IMR-90 (cell line): ENCODE results near the gene MBOAT1. TPM values are rescaled to one million over a fixed set of nuclear protein-coding genes. Genes with fewer than 3 reads are reported as not detected.

Experiments
- ATAC-seq: fragments of 200-7000 bp; cut with Tn5 transposase; 2 replicates; pipeline ENCODE4 v1.9.1; 2020; ENCODE audit warnings: low read depth, mild to moderate bottlenecking, moderate library complexity
- BruUV-seq: library from RNA; stranded (reverse); fragments of 400-500 nt; replicated peaks from 2 replicates; lab custom pipeline; 2021; lab: Mats Ljungman, UMichigan
- CTCF ChIA-PET: fragments of 300-600 bp; formaldehyde crosslinking; extraction: SDS; loops from one replicate; lab custom pipeline; 2021; ENCODE audit warnings: antibody characterized with exemption; lab: Yijun Ruan, JAX
- POLR2A ChIA-PET: fragments of 300-600 bp; sonication (Branson Sonifier 250); formaldehyde crosslinking; loops from one replicate; lab custom pipeline; 2022; ENCODE audit warnings: antibody characterized with exemption; ENCODE audit not compliant: unreplicated experiment; lab: Charles Lee
- DNase-seq: peaks from one replicate; pipeline ENCODE4 v3.0.0; 2013
- H2AFZ ChIP-seq: replicated peaks from 2 replicates; pipeline ENCODE3; 2013; ENCODE audit warnings: low read length, mild to moderate bottlenecking; ENCODE audit not compliant: poor library complexity
- H2AK5ac ChIP-seq: 2 replicates; pipeline ENCODE4 v1.6.1; 2013; ENCODE audit warnings: low read depth, low read length, inconsistent platforms
- H2AK9ac ChIP-seq: replicated peaks from 2 replicates; pipeline ENCODE3; 2013; ENCODE audit warnings: mild to moderate bottlenecking, low read depth, low read length, moderate library complexity; ENCODE audit not compliant: poor library complexity
- H2BK120ac ChIP-seq: 2 replicates; pipeline ENCODE4 v1.6.1; 2013; ENCODE audit warnings: low read depth, low read length, inconsistent platforms
- H2BK15ac ChIP-seq: 3 replicates; pipeline ENCODE4 v1.6.1; 2013; ENCODE audit warnings: low read depth, low read length, inconsistent platforms
- H2BK20ac ChIP-seq: 2 replicates; pipeline ENCODE4 v1.6.1; 2013; ENCODE audit warnings: low read depth, mild to moderate bottlenecking, inconsistent platforms, low read length, moderate library complexity
- H2BK5ac ChIP-seq: 2 replicates; pipeline ENCODE4 v1.6.1; 2013; ENCODE audit warnings: mild to moderate bottlenecking, low read depth, low read length, inconsistent platforms; ENCODE audit not compliant: poor library complexity, severe bottlenecking
- H3K14ac ChIP-seq: replicated peaks from 2 replicates; pipeline ENCODE4 v1.6.1; 2013; ENCODE audit warnings: low read depth, low read length, inconsistent platforms
- H3K18ac ChIP-seq: 2 replicates; pipeline ENCODE4 v1.6.1; 2013; ENCODE audit warnings: low read depth, low read length, control low read depth
- H3K23ac ChIP-seq: 2 replicates; pipeline ENCODE4 v1.6.1; 2013; ENCODE audit warnings: low read depth, low read length, inconsistent platforms
- H3K27ac ChIP-seq: 2 replicates; pipeline ENCODE4 v1.5.1; 2013; ENCODE audit warnings: mild to moderate bottlenecking, control low read depth, low read length; ENCODE audit not compliant: insufficient read depth
- H3K27me3 ChIP-seq: 2 replicates; pipeline ENCODE4 v1.6.1; 2013; ENCODE audit warnings: low read length; ENCODE audit not compliant: control insufficient read depth, insufficient read depth
- H3K36me3 ChIP-seq: 2 replicates; pipeline ENCODE4 v1.6.1; 2013; ENCODE audit warnings: low read length, mixed read lengths; ENCODE audit not compliant: control insufficient read depth, insufficient read depth
- H3K4ac ChIP-seq: 2 replicates; pipeline ENCODE4 v1.6.1; 2013; ENCODE audit warnings: low read depth, low read length, inconsistent platforms
- H3K4me1 ChIP-seq: 2 replicates; pipeline ENCODE4 v1.6.1; 2013; ENCODE audit warnings: low read length, mixed read lengths; ENCODE audit not compliant: control insufficient read depth, insufficient read depth
- H3K4me2 ChIP-seq: 2 replicates; pipeline ENCODE4 v1.6.1; 2013; ENCODE audit warnings: low read depth, mild to moderate bottlenecking, control low read depth, low read length, moderate library complexity
- H3K4me3 ChIP-seq: 2 replicates; pipeline ENCODE4 v1.5.1; 2013; ENCODE audit warnings: low read depth, mild to moderate bottlenecking, control low read depth, low read length, moderate library complexity; ENCODE audit not compliant: insufficient read depth
- H3K56ac ChIP-seq: 2 replicates; pipeline ENCODE4 v1.6.1; 2013; ENCODE audit warnings: low read length, inconsistent platforms; ENCODE audit not compliant: insufficient read depth; ENCODE audit errors: extremely low read depth
- H3K79me1 ChIP-seq, 2 experiments: 2 replicates each; pipeline ENCODE4 v1.6.1; 2013; ENCODE audit warnings: low read length in 2 of 2, inconsistent platforms in 1 of 2, low read depth in 1 of 2
- H3K9ac ChIP-seq: 2 replicates; pipeline ENCODE4 v1.6.1; 2013; ENCODE audit warnings: low read depth, low read length, control low read depth
- H3K9me1 ChIP-seq: 2 replicates; pipeline ENCODE4 v1.6.1; 2013; ENCODE audit warnings: low read length, inconsistent platforms; ENCODE audit not compliant: insufficient read depth
- H3K9me3 ChIP-seq: 2 replicates; pipeline ENCODE4 v1.6.1; 2013; ENCODE audit warnings: low read length; ENCODE audit not compliant: control insufficient read depth, insufficient read depth
- H4K20me1 ChIP-seq: 2 replicates; pipeline ENCODE4 v1.6.1; 2013; ENCODE audit warnings: low read length, inconsistent platforms; ENCODE audit not compliant: insufficient read depth
- H4K5ac ChIP-seq: 2 replicates; pipeline ENCODE4 v1.6.1; 2013; ENCODE audit warnings: mild to moderate bottlenecking, low read depth, low read length, control low read depth
- H4K8ac ChIP-seq, 2 experiments: 2 replicates each; pipeline ENCODE4 v1.6.1; 2013; ENCODE audit warnings: low read depth in 2 of 2, low read length in 2 of 2, control low read depth in 1 of 2, inconsistent platforms in 1 of 2
- H4K91ac ChIP-seq: 2 replicates; pipeline ENCODE4 v1.6.1; 2013; ENCODE audit warnings: low read depth, low read length, inconsistent platforms; ENCODE audit not compliant: insufficient read depth
- MAZ ChIP-seq: IDR thresholded peaks from 2 replicates; pipeline ENCODE4 v1.6.1; 2012; ENCODE audit warnings: low read depth, mild to moderate bottlenecking, low read length, improper control_type of control experiment, moderate library complexity, borderline replicate concordance
- MXI1 ChIP-seq: IDR thresholded peaks from 2 replicates; pipeline ENCODE4 v1.6.1; 2012; ENCODE audit warnings: low read depth, mild to moderate bottlenecking, low read length, moderate library complexity, borderline replicate concordance
- NFE2L2 ChIP-seq: fragments of 150-350 bp; IDR thresholded peaks from 2 replicates; pipeline ENCODE4 v1.6.1; 2016; ENCODE audit warnings: low read depth, mild to moderate bottlenecking, low read length
- WGBS, 2 experiments: methylation state at CpG; one replicate each; pipeline versions ENCODE4 v1.1.5 to v1.1.7; 2013; ENCODE audit warnings: missing lambda C conversion rate in 2 of 2; ENCODE audit not compliant: insufficient read length in 1 of 2; ENCODE audit errors: extremely low coverage in 2 of 2; 5-methylcytosine and 5-hydroxymethylcytosine counted together
- dilution Hi-C: fragments of 300-500 bp; cut with HindIII; formaldehyde crosslinking; loops from one replicate; pipeline ENCODE4 v1.14.3; 2018; ENCODE audit warnings: low sequenced_read_pairs; ENCODE audit not compliant: unreplicated experiment
- in situ Hi-C: fragments of 300-500 bp; cut with MboI; formaldehyde crosslinking; loops from 3 replicates; pipeline ENCODE4 v1.14.3; 2019; ENCODE audit warnings: low sequenced_read_pairs, inconsistent platforms, mixed read lengths
- intact Hi-C: fragments of 100-400 bp; cut with micrococcal nuclease; formaldehyde crosslinking; loops from 2 replicates; pipeline ENCODE4 v1.10.0; 2022
- polyA plus RNA-seq, 3 experiments: library from polyadenylated mRNA; depleted of rRNA; stranded (reverse); fragments of >200 nt; gene quantifications; 2 replicates each; pipeline ENCODE4 v1.2.3, GENCODE V29; 2012; ENCODE audit warnings: low replicate concordance in 1 of 3
- total RNA-seq: library from RNA; depleted of rRNA; stranded (reverse); fragments of >200 nt; gene quantifications from 2 replicates; pipeline ENCODE4 v1.2.3, GENCODE V29; 2012

The MBOAT1 gene
- total and polyA plus RNA-seq, 2 of the 4 experiments (the other 2 are of a cell fraction) = 1.6 to 4.7 TPM

DNA sequence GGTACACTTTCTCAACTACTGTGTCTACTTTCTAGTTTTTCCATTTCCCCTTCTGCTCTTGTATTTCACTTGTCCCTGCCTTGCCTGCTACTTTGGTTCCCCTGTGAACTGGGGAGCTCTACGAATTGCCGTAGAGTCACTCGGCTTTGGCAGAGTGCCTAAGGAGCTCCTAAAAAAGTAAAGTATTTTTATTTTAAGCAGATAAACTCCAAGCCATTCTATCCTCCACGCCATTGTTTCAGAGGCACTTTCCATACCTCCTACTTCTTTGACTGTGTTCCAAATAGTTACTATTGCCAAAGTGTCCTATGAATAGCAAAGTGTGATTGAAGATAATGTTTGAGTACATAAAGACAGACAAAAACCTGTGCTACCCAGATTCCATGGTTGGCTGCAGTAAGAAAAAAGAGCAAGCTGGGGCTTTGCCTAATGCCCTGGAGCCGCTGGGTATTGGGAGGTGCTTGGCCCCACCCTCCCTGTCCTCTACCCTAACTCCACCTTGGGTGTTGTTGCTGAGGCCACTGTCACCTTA is 5.1 kb upstream of the MBOAT1 start:
- ATAC-seq (no peak), DNase-seq (no peak)
- Histone ChIP-seq H3K9me1 (no peaks in the 10 kb centered on the region), H3K4me1 (peaks cover 3% of the 10 kb centered on the region; the same call in 1 of the 2 replicates), H3K4ac (no peak overlapping the region), H3K27me3 (peaks cover 2% of the 10 kb centered on the region), H2AK9ac (no peak overlapping the region), H2AFZ (no peak overlapping the region), H3K23ac (no peak overlapping the region), H3K9me3 (no peaks in the 10 kb centered on the region), H3K18ac (no peak overlapping the region), H4K8ac (no peak overlapping the region), H3K14ac (no peak overlapping the region), H2BK5ac (no peak overlapping the region), H3K4me2 (no peak overlapping the region), H4K91ac (no peak overlapping the region), H3K56ac (no peak overlapping the region), H2BK120ac (no peak overlapping the region), H3K4me3 (no peak overlapping the region), H4K5ac (no peak overlapping the region), H3K27ac (no peak overlapping the region), H4K20me1 (no peaks in the 10 kb centered on the region), H3K79me1 (no peaks in the 10 kb centered on the region), H3K36me3 (no peaks in the 10 kb centered on the region), H3K9ac (no peak overlapping the region), H2BK20ac (no peak overlapping the region), H2AK5ac (no peak overlapping the region), H2BK15ac (no peak overlapping the region)
- CTCF ChIA-PET = no interaction called here
- WGBS, 2 experiments = no CpG with 5 or more reads among the region's 5 CpGs
- POLR2A ChIA-PET = no interaction called here
- BruUV-seq = no TSS peak
- in situ Hi-C loops = no loop called here
- dilution Hi-C loops = no loop called here
- intact Hi-C loops = no loop called here
- TF ChIP-seq NFE2L2 (no peak), MAZ (no peak), MXI1 (no peak)
